Measurements from ENCODE around the gene PKD2.

GRCh38 chr4:88017516-88018297 is 10.3 kb downstream of the PKD2 start:
- TF ChIP-seq, protein P1, sequence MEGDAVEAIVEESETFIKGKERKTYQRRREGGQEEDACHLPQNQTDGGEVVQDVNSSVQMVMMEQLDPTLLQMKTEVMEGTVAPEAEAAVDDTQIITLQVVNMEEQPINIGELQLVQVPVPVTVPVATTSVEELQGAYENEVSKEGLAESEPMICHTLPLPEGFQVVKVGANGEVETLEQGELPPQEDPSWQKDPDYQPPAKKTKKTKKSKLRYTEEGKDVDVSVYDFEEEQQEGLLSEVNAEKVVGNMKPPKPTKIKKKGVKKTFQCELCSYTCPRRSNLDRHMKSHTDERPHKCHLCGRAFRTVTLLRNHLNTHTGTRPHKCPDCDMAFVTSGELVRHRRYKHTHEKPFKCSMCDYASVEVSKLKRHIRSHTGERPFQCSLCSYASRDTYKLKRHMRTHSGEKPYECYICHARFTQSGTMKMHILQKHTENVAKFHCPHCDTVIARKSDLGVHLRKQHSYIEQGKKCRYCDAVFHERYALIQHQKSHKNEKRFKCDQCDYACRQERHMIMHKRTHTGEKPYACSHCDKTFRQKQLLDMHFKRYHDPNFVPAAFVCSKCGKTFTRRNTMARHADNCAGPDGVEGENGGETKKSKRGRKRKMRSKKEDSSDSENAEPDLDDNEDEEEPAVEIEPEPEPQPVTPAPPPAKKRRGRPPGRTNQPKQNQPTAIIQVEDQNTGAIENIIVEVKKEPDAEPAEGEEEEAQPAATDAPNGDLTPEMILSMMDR (IDR thresholded peaks at IDR 0.05; ENCODE audit: poor library complexity, severe bottlenecking), result no peak
- no peak for TF ChIP-seq POLR2AphosphoS5 (IDR thresholded peaks at IDR 0.05)
- no peak for TF ChIP-seq EZH2 (IDR thresholded peaks at IDR 0.05; ENCODE audit: borderline replicate concordance, insufficient read depth, low read length, poor library complexity, severe bottlenecking)
- no peak for TF ChIP-seq EP300 (conservative IDR thresholded peaks at IDR 0.05; ENCODE audit: poor library complexity, severe bottlenecking)
- TF ChIP-seq SMC3 (conservative IDR thresholded peaks at IDR 0.05; ENCODE audit: poor library complexity), result no peak
- no peak for TF ChIP-seq RAD21 (conservative IDR thresholded peaks at IDR 0.05)
- TF ChIP-seq, protein P2, sequence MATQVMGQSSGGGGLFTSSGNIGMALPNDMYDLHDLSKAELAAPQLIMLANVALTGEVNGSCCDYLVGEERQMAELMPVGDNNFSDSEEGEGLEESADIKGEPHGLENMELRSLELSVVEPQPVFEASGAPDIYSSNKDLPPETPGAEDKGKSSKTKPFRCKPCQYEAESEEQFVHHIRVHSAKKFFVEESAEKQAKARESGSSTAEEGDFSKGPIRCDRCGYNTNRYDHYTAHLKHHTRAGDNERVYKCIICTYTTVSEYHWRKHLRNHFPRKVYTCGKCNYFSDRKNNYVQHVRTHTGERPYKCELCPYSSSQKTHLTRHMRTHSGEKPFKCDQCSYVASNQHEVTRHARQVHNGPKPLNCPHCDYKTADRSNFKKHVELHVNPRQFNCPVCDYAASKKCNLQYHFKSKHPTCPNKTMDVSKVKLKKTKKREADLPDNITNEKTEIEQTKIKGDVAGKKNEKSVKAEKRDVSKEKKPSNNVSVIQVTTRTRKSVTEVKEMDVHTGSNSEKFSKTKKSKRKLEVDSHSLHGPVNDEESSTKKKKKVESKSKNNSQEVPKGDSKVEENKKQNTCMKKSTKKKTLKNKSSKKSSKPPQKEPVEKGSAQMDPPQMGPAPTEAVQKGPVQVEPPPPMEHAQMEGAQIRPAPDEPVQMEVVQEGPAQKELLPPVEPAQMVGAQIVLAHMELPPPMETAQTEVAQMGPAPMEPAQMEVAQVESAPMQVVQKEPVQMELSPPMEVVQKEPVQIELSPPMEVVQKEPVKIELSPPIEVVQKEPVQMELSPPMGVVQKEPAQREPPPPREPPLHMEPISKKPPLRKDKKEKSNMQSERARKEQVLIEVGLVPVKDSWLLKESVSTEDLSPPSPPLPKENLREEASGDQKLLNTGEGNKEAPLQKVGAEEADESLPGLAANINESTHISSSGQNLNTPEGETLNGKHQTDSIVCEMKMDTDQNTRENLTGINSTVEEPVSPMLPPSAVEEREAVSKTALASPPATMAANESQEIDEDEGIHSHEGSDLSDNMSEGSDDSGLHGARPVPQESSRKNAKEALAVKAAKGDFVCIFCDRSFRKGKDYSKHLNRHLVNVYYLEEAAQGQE (IDR thresholded peaks at IDR 0.05; ENCODE audit: borderline replicate concordance), result no peak
- no peak for TF ChIP-seq TAF1 (IDR thresholded peaks at IDR 0.05; ENCODE audit: low read depth)
- no peak for TF ChIP-seq MXI1 (conservative IDR thresholded peaks at IDR 0.05; ENCODE audit: poor library complexity, severe bottlenecking)

All from neural cell (in vitro differentiated cells).